SK-N-SH (cell line): ENCODE measurements around the gene OCLN. TPM values are rescaled to one million over a fixed set of nuclear protein-coding genes. Genes with fewer than 3 reads are reported as not detected.

ENCODE experiments used
- CTCF ChIA-PET: fragments of 300-600, 350-600 bp; formaldehyde crosslinking; extraction: SDS; loops from one replicate; lab custom pipeline; 2021; lab: Yijun Ruan, JAX
- POLR2A ChIA-PET: fragments of 350-600 bp; sonication (Branson Sonifier 250); formaldehyde crosslinking; extraction: SDS; loops from one replicate; lab custom pipeline; 2020; ENCODE audit warnings: antibody characterized with exemption, inconsistent platforms; lab: Yijun Ruan, JAX
- DNase-seq: peaks from one replicate; pipeline ENCODE4 v3.0.0; 2012
- H2AFZ ChIP-seq: fragments of 200-600 bp; sonication (generic); 2 replicates; pipeline ENCODE4 v1.8.1; 2016; ENCODE audit warnings: antibody characterized with exemption, mild to moderate bottlenecking, low read depth
- H3F3A ChIP-seq: fragments of 200-600 bp; sonication (generic); replicated peaks from 2 replicates; pipeline ENCODE3; 2016; ENCODE audit warnings: antibody characterized with exemption, mild to moderate bottlenecking; ENCODE audit not compliant: insufficient read depth
- H3K27ac ChIP-seq, 2 experiments: fragments of 200-500 bp in 1 of 2; fragments of 200-600 bp in 1 of 2; sonication (Bioruptor generic) in 1 of 2; sonication (generic), shearing (Covaris generic) in 1 of 2; 2 replicates each; pipeline versions ENCODE4 v1.5.1 to v1.6.1; 2014 to 2016; ENCODE audit warnings: low read depth in 2 of 2, inconsistent platforms in 1 of 2, low read length in 1 of 2, mild to moderate bottlenecking in 1 of 2, mixed read lengths in 1 of 2
- H3K27me3 ChIP-seq: fragments of 200-600 bp; sonication (generic), shearing (Covaris generic); 2 replicates; pipeline ENCODE4 v1.6.1; 2016; ENCODE audit warnings: mixed run types; ENCODE audit not compliant: insufficient read depth
- H3K36me3 ChIP-seq, 2 experiments: fragments of 200-500 bp in 1 of 2; fragments of 200-600 bp in 1 of 2; sonication (Bioruptor generic) in 1 of 2; sonication (generic) in 1 of 2; replicated peaks in 1 of 2; 2 replicates each; pipeline versions ENCODE3 to v1.5.1; 2014 to 2016; ENCODE audit warnings: low read length in 1 of 2, mild to moderate bottlenecking in 1 of 2; ENCODE audit not compliant: insufficient read depth in 2 of 2, control insufficient read depth in 1 of 2
- H3K4me1 ChIP-seq, 2 experiments: fragments of 200-500 bp in 1 of 2; fragments of 200-600 bp in 1 of 2; sonication (Bioruptor generic) in 1 of 2; sonication (generic), shearing (Covaris generic) in 1 of 2; 2 replicates each; pipeline versions ENCODE4 v1.5.1 to v1.6.1; 2014 to 2016; ENCODE audit warnings: low read depth in 1 of 2, low read length in 1 of 2, mixed run types in 1 of 2; ENCODE audit not compliant: insufficient read depth in 2 of 2, control insufficient read depth in 1 of 2
- H3K4me2 ChIP-seq: fragments of 200-600 bp; sonication (generic), shearing (Covaris generic); 2 replicates; pipeline ENCODE4 v1.6.1; 2017; ENCODE audit warnings: mixed run types
- H3K4me3 ChIP-seq, 2 experiments: fragments of 200-500 bp in 1 of 2; fragments of 200-600 bp in 1 of 2; sonication (Bioruptor generic) in 1 of 2; sonication (generic), shearing (Covaris generic) in 1 of 2; 2 replicates each; pipeline versions ENCODE4 v1.5.1 to v1.8.1; 2014 to 2016; ENCODE audit warnings: low read depth in 2 of 2, inconsistent platforms in 1 of 2, low read length in 1 of 2, mild to moderate bottlenecking in 1 of 2, mixed read lengths in 1 of 2, moderate library complexity in 1 of 2
- H3K79me2 ChIP-seq: fragments of 200-600 bp; sonication (generic); 2 replicates; pipeline ENCODE4 v1.8.1; 2017; ENCODE audit warnings: mild to moderate bottlenecking; ENCODE audit not compliant: insufficient read depth
- H3K9ac ChIP-seq: fragments of 200-600 bp; sonication (generic); 2 replicates; pipeline ENCODE4 v1.6.1; 2017; ENCODE audit warnings: mixed run types
- H3K9me2 ChIP-seq: fragments of 200-600 bp; sonication (generic); 2 replicates; pipeline ENCODE4 v1.6.1; 2017; ENCODE audit warnings: mixed run types
- H3K9me3 ChIP-seq: fragments of 200-600 bp; sonication (generic); 2 replicates; pipeline ENCODE4 v1.6.1; 2017; ENCODE audit warnings: mixed run types, mild to moderate bottlenecking, moderate library complexity
- H4K20me1 ChIP-seq: fragments of 200-600 bp; sonication (generic); 2 replicates; pipeline ENCODE4 v1.6.1; 2017; ENCODE audit warnings: mild to moderate bottlenecking, mixed run types; ENCODE audit not compliant: insufficient read depth
- CTCF ChIP-seq: fragments of 200-600 bp; sonication (generic); IDR thresholded peaks from 2 replicates; pipeline ENCODE4 v1.6.1; 2017; ENCODE audit warnings: antibody characterized with exemption, mild to moderate bottlenecking, moderate library complexity
- EP300 ChIP-seq, 2 experiments: IDR thresholded peaks; 2 replicates each; pipeline versions ENCODE4 v1.4.0 to v1.6.1; 2012; ENCODE audit warnings: borderline replicate concordance in 1 of 2, low read depth in 1 of 2, low read length in 1 of 2
- GABPA ChIP-seq: IDR thresholded peaks from 2 replicates; pipeline ENCODE4 v1.4.0; 2012; ENCODE audit warnings: low read depth, mild to moderate bottlenecking
- IRF3 ChIP-seq: fragments of 150-350 bp; IDR thresholded peaks from 2 replicates; pipeline ENCODE4 v1.6.1; 2016; ENCODE audit warnings: mild to moderate bottlenecking, low read depth, low read length
- JUND ChIP-seq: IDR thresholded peaks from 2 replicates; pipeline ENCODE4 v1.4.0; 2012
- MEF2A ChIP-seq: IDR thresholded peaks from 2 replicates; pipeline ENCODE4 v1.4.0; 2012; ENCODE audit warnings: low read depth, borderline replicate concordance
- NRF1 ChIP-seq: IDR thresholded peaks from 2 replicates; pipeline ENCODE4 v1.6.1; 2012; ENCODE audit warnings: low read depth, mild to moderate bottlenecking, low read length
- PBX3 ChIP-seq: IDR thresholded peaks from 2 replicates; pipeline ENCODE4; 2012
- REST ChIP-seq: IDR thresholded peaks from 2 replicates; pipeline ENCODE4 v1.6.1; 2012; ENCODE audit warnings: mild to moderate bottlenecking, low read depth, low read length, moderate library complexity
- RFX5 ChIP-seq: IDR thresholded peaks from 2 replicates; pipeline ENCODE4 v1.6.1; 2012; ENCODE audit warnings: mild to moderate bottlenecking, improper control_type of control experiment, low read length
- RXRA ChIP-seq: IDR thresholded peaks from 2 replicates; pipeline ENCODE4 v1.4.0; 2012; ENCODE audit warnings: low read depth, mild to moderate bottlenecking, borderline replicate concordance
- SMC3 ChIP-seq: IDR thresholded peaks from 2 replicates; pipeline ENCODE4 v1.6.1; 2012; ENCODE audit warnings: low read depth, low read length, improper control_type of control experiment
- TAF1 ChIP-seq: IDR thresholded peaks from 2 replicates; pipeline ENCODE4 v1.6.1; 2012; ENCODE audit warnings: low read depth, mild to moderate bottlenecking, low read length, moderate library complexity, borderline replicate concordance
- TCF12 ChIP-seq: IDR thresholded peaks from 2 replicates; pipeline ENCODE4 v1.4.0; 2012
- ZBTB33 ChIP-seq: IDR thresholded peaks from 2 replicates; pipeline ENCODE4 v1.4.0; 2012; ENCODE audit warnings: low read depth, borderline replicate concordance
- WGBS: methylation state at CpG from one replicate; pipeline ENCODE4 v1.1.6; 2017; ENCODE audit warnings: low lambda C conversion rate; 5-methylcytosine and 5-hydroxymethylcytosine counted together
- polyA plus RNA-seq, 3 experiments: library from polyadenylated mRNA; depleted of rRNA; stranded (reverse); fragments of >200 nt; gene quantifications; 2 replicates each; pipeline ENCODE4 v1.2.3, GENCODE V29; 2012

The OCLN gene
- polyA plus RNA-seq, 1 of the 3 experiments (the other 2 are of a cell fraction), result 6.5 TPM

GRCh38 chr5:69509212-69509611 lies 16.6 kb downstream of the OCLN start (continued):
- TF ChIP-seq IRF3, result no peak
- no peak for TF ChIP-seq RFX5
- TF ChIP-seq NRF1, result no peak
- TF ChIP-seq, all 33 proteins: peak for 0

- ChIA-PET CTCF (no interaction called here), POLR2A (no interaction called here)
- H3K79me2 ChIP-seq, result no peaks in the 10 kb centered on the region
- H4K20me1 ChIP-seq, result no peaks in the 10 kb centered on the region
- H3K9me2 ChIP-seq, result no peaks in the 10 kb centered on the region
- H3K36me3 ChIP-seq, result no peaks in the 10 kb centered on the region
- H3K27me3 ChIP-seq, result no peaks in the 10 kb centered on the region
- 0 out of 4 replicates have a peak, but pooled peaks cover 0 to 3% of the 10 kb centered on the region in 2 experiments for H3K4me1 ChIP-seq
- no peak overlapping the region for H2AFZ ChIP-seq
- no peak overlapping the region for H3K9ac ChIP-seq
- H3F3A ChIP-seq, result peaks cover 18% of the 10 kb centered on the region
- 90% methylated on average over 2 of the region's 2 CpGs for WGBS
- no peak for TF ChIP-seq RFX5
- no peak for TF ChIP-seq TAF1
- no peak for TF ChIP-seq REST
- TF ChIP-seq SMC3, result no peak
- no peak for TF ChIP-seq JUND
- no peak for DNase-seq
- H3K4me2 ChIP-seq, result no peak overlapping the region
- no peaks in the 10 kb centered on the region for H3K9me3 ChIP-seq
- H3K27ac ChIP-seq, result no peak overlapping the region
- H3K4me3 ChIP-seq, result no peak overlapping the region
These were observed 18.1 kb downstream of the OCLN start for GRCh38 chr5:69510694-69511093.

GRCh38 chr5:69512740-69513260 lies 20.2 kb downstream of the OCLN start:
- H3K36me3 ChIP-seq, result no peaks in the 10 kb centered on the region
- peaks cover 19% of the 10 kb centered on the region for H3F3A ChIP-seq
- no peaks in the 10 kb centered on the region for H3K79me2 ChIP-seq
- H3K9me2 ChIP-seq, result no peaks in the 10 kb centered on the region
- 26% methylated on average over 2 of the region's 2 CpGs for WGBS
- H3K27ac ChIP-seq, result peak overlapping the region; percentile 36 to 72; a peak in 3 of 4 replicates
- H3K27me3 ChIP-seq, result no peaks in the 10 kb centered on the region
- no peaks in the 10 kb centered on the region for H4K20me1 ChIP-seq
- no peak overlapping the region; the same call in 1 of the 2 replicates for H2AFZ ChIP-seq
- no peak overlapping the region for H3K4me2 ChIP-seq
- ChIA-PET CTCF (interaction anchor here (1.2 kb wide), 1 partner anchor 16 kb away, joined by 3 read pairs; no protein-coding TSS in a partner anchor), POLR2A (no interaction called here)
- no peaks in the 10 kb centered on the region for H3K9me3 ChIP-seq
- H3K9ac ChIP-seq, result 0 out of 2 replicates have a peak overlapping the region, but pooled peaks have one; percentile 3
- H3K4me1 ChIP-seq, result 0 out of 4 replicates have a peak, but pooled peaks cover 0 to 3% of the 10 kb centered on the region in 2 experiments
- DNase-seq, result no peak
- H3K4me3 ChIP-seq, result no peak overlapping the region
- TF ChIP-seq RXRA (no peak), EP300 (IDR thresholded peaks at IDR 0.05; ENCODE audit: borderline replicate concordance in 1 of 2, low read depth in 1 of 2, low read length in 1 of 2) (no peak), CTCF (no peak), PBX3 (peak; percentile 58), ZBTB33 (no peak), TCF12 (peak; percentile 31), GABPA (no peak), MEF2A (no peak)
